Natural killer cell (primary cell): ENCODE data around the gene ZNF438. TPM values are rescaled to one million over a fixed set of nuclear protein-coding genes. Genes with fewer than 3 reads are reported as not detected.

ENCODE experiments used
- ATAC-seq, 3 donors: fragments of 150-1000 bp in 2 of 3; fragments of 200-7000 bp in 1 of 3; cut with Tn5 transposase; 1 replicate in 1 of 3; 2 replicates in 2 of 3; pipeline ENCODE4 v1.10.0; 2021; ENCODE audit warnings: mild to moderate bottlenecking in 2 of 3, moderate library complexity in 2 of 3
- DNase-seq, 2 donors: peaks; one replicate each; pipeline versions ENCODE4 v3.0.0 to v3.0.0-alpha.2; 2013 to 2021; ENCODE audit warnings: mixed read lengths in 1 of 2
- H3K27ac ChIP-seq: one replicate; pipeline ENCODE4 v1.5.1; 2013; ENCODE audit warnings: mild to moderate bottlenecking, low read length
- H3K27me3 ChIP-seq: one replicate; pipeline ENCODE4 v1.6.1; 2013; ENCODE audit warnings: low read length; ENCODE audit not compliant: control insufficient read depth, insufficient read depth
- H3K36me3 ChIP-seq: one replicate; pipeline ENCODE4 v1.6.1; 2013; ENCODE audit warnings: low read length; ENCODE audit not compliant: control insufficient read depth, insufficient read depth
- H3K4me1 ChIP-seq: one replicate; pipeline ENCODE4 v1.6.1; 2013; ENCODE audit warnings: low read length; ENCODE audit not compliant: control insufficient read depth, insufficient read depth
- H3K4me3 ChIP-seq: one replicate; pipeline ENCODE4 v1.5.1; 2013; ENCODE audit warnings: low read length
- H3K9me3 ChIP-seq: one replicate; pipeline ENCODE4 v1.6.1; 2013; ENCODE audit warnings: low read length; ENCODE audit not compliant: control insufficient read depth, insufficient read depth
- H3K27ac Mint-ChIP-seq, 2 donors: one replicate each; pipeline ENCODE4 v1.8.0; 2022; ENCODE audit warnings: mild to moderate bottlenecking in 2 of 2, mixed read lengths in 2 of 2, moderate library complexity in 1 of 2
- H3K27me3 Mint-ChIP-seq, 2 donors: one replicate each; pipeline ENCODE4 v1.8.0; 2022; ENCODE audit warnings: low read depth in 2 of 2, mixed read lengths in 2 of 2
- H3K36me3 Mint-ChIP-seq: one replicate; pipeline ENCODE4 v1.8.0; 2022; ENCODE audit warnings: mixed read lengths
- H3K4me1 Mint-ChIP-seq, 2 donors: one replicate each; pipeline ENCODE4 v1.8.0; 2022; ENCODE audit warnings: mixed read lengths in 2 of 2
- H3K4me3 Mint-ChIP-seq: one replicate; pipeline ENCODE4 v1.8.0; 2022; ENCODE audit warnings: mild to moderate bottlenecking, moderate library complexity, mixed read lengths
- H3K9me3 Mint-ChIP-seq, 2 donors: one replicate each; pipeline ENCODE4 v1.8.0; 2022; ENCODE audit warnings: mixed read lengths in 2 of 2
- CTCF ChIP-seq: fragments of 200-600 bp; IDR thresholded peaks from one replicate; pipeline ENCODE4 v1.8.0; 2022; ENCODE audit warnings: antibody characterized with exemption
- WGBS: methylation state at CpG from one replicate; pipeline ENCODE4 v1.1.7; 2013; ENCODE audit warnings: missing lambda C conversion rate; ENCODE audit not compliant: insufficient coverage; 5-methylcytosine and 5-hydroxymethylcytosine counted together
- intact Hi-C: fragments of 100-400 bp; cut with micrococcal nuclease; formaldehyde crosslinking; loops from one replicate; pipeline ENCODE4 v1.14.2; 2022
- total RNA-seq, 4 donors: library from RNA; stranded (reverse); fragments of 120-200 nt in 1 of 4; gene quantifications; one replicate each; pipeline versions ENCODE4 v1.2.3 to v1.2.4, GENCODE V29; 2013 to 2022

The ZNF438 gene
- total RNA-seq, 3 donors from 2014 or later (not counting 1 experiment from before 2014, with no cell fraction given): 2.2 to 3.7 (median 3.7) TPM

GRCh38 chr10:30829901-30830300 lies 201.8 kb downstream of the ZNF438 start:
- intact Hi-C loops: no loop called here
- Mint-ChIP-seq H3K36me3 (no peaks in the 10 kb centered on the region), H3K27me3 (peaks cover 0 to 7% of the 10 kb centered on the region in 2 donors), H3K27ac (no peak overlapping the region), H3K9me3 (no peaks in the 10 kb centered on the region), H3K4me1 (no peaks in the 10 kb centered on the region), H3K4me3 (no peak overlapping the region)
- DNase-seq (no peak), ATAC-seq (no peak)
- WGBS: 93% methylated on average over 1 of the region's 3 CpGs
- no peak overlapping the region for H3K4me3 ChIP-seq
- no peaks in the 10 kb centered on the region for H3K9me3 ChIP-seq
- TF ChIP-seq CTCF: no peak
- no peaks in the 10 kb centered on the region for H3K4me1 ChIP-seq
- no peaks in the 10 kb centered on the region for H3K36me3 ChIP-seq
- no peaks in the 10 kb centered on the region for H3K27me3 ChIP-seq
- H3K27ac ChIP-seq: no peak overlapping the region

- ATAC-seq: no peak
- Mint-ChIP-seq H3K9me3 (no peaks in the 10 kb centered on the region), H3K4me3 (no peak overlapping the region), H3K27ac (no peak overlapping the region), H3K36me3 (no peaks in the 10 kb centered on the region), H3K27me3 (peaks cover 0 to 7% of the 10 kb centered on the region in 2 donors), H3K4me1 (no peaks in the 10 kb centered on the region)
- Histone ChIP-seq H3K27ac (no peak overlapping the region), H3K36me3 (no peaks in the 10 kb centered on the region), H3K4me1 (no peaks in the 10 kb centered on the region), H3K9me3 (no peaks in the 10 kb centered on the region), H3K27me3 (no peaks in the 10 kb centered on the region), H3K4me3 (no peak overlapping the region)
- 77% methylated on average over 4 of the region's 4 CpGs for WGBS
- intact Hi-C loops: no loop called here
- no peak for TF ChIP-seq CTCF
- DNase-seq: no peak
Observed at GRCh38 chr10:30828680-30829079, 203.0 kb downstream of the ZNF438 start.

GRCh38 chr10:30828164-30828563 lies 203.5 kb downstream of the ZNF438 start:
- peaks cover 0 to 7% of the 10 kb centered on the region in 2 donors for H3K27me3 Mint-ChIP-seq
- Histone ChIP-seq H3K4me1 (no peaks in the 10 kb centered on the region), H3K27ac (no peak overlapping the region), H3K27me3 (no peaks in the 10 kb centered on the region), H3K4me3 (no peak overlapping the region), H3K36me3 (no peaks in the 10 kb centered on the region), H3K9me3 (no peaks in the 10 kb centered on the region)
- H3K4me1 Mint-ChIP-seq: no peaks in the 10 kb centered on the region
- no peak overlapping the region for H3K27ac Mint-ChIP-seq
- no peak for ATAC-seq
- no peak for TF ChIP-seq CTCF
- no peak overlapping the region for H3K4me3 Mint-ChIP-seq
- intact Hi-C loops: no loop called here
- H3K9me3 Mint-ChIP-seq: no peaks in the 10 kb centered on the region
- WGBS: 97% methylated on average over 9 of the region's 10 CpGs
- DNase-seq: no peak
- no peaks in the 10 kb centered on the region for H3K36me3 Mint-ChIP-seq

- no peak for TF ChIP-seq CTCF
- no peaks in the 10 kb centered on the region for H3K4me1 ChIP-seq
- Mint-ChIP-seq H3K9me3 (no peaks in the 10 kb centered on the region), H3K4me3 (no peak overlapping the region), H3K27me3 (peaks cover 0 to 7% of the 10 kb centered on the region in 2 donors), H3K4me1 (no peaks in the 10 kb centered on the region), H3K27ac (no peak overlapping the region), H3K36me3 (no peaks in the 10 kb centered on the region)
- H3K27ac ChIP-seq: no peak overlapping the region
- H3K36me3 ChIP-seq: no peaks in the 10 kb centered on the region
- ATAC-seq: no peak
- WGBS: 85% methylated on average over 8 of the region's 8 CpGs
- DNase-seq: no peak
- no peak overlapping the region for H3K4me3 ChIP-seq
- intact Hi-C loops: no loop called here
- no peaks in the 10 kb centered on the region for H3K9me3 ChIP-seq
- H3K27me3 ChIP-seq: no peaks in the 10 kb centered on the region
Observed at GRCh38 chr10:30827531-30828120, 204.0 kb downstream of the ZNF438 start.
